ENCODE results near the gene RASGRF1.

- no peak for TF ChIP-seq ZNF274 (IDR thresholded peaks at IDR 0.05; ENCODE audit: low read depth, low read length)
- TF ChIP-seq YY1 (IDR thresholded peaks at IDR 0.05; ENCODE audit: insufficient read depth, insufficient read length) = no peak
- TF ChIP-seq SUZ12 (IDR thresholded peaks at IDR 0.05; ENCODE audit: extremely low read depth, insufficient read depth, insufficient read length) = no peak
Observed at GRCh38 chr15:78969687-78970349, 120.8 kb downstream of the RASGRF1 start.

Data from NT2/D1 (cell line).